Liver (tissue), 9 donors: ENCODE results near the gene CPA5. TPM values are rescaled to one million over a fixed set of nuclear protein-coding genes. Genes with fewer than 3 reads are reported as not detected.

Experiments
- DNase-seq: peaks from one replicate; pipeline ENCODE4 v3.0.0-alpha.2; 2017; ENCODE audit warnings: low spot score
- H3K27ac ChIP-seq, 2 donors: one replicate each; pipeline ENCODE4 v1.7.0; 2013; ENCODE audit warnings: inconsistent platforms in 2 of 2, low read length in 2 of 2, control low read depth in 1 of 2, low read depth in 1 of 2, mild to moderate bottlenecking in 1 of 2
- H3K27me3 ChIP-seq, 4 donors: one replicate each; pipeline versions ENCODE4 v1.6.1 to v1.7.0; 2013; ENCODE audit warnings: low read length in 3 of 4, inconsistent platforms in 1 of 4, mild to moderate bottlenecking in 1 of 4, moderate library complexity in 1 of 4; ENCODE audit not compliant: control insufficient read depth in 4 of 4, insufficient read depth in 4 of 4
- H3K36me3 ChIP-seq, 4 donors: one replicate each; pipeline versions ENCODE4 v1.6.1 to v1.7.0; 2013; ENCODE audit warnings: low read length in 3 of 4, mild to moderate bottlenecking in 3 of 4, low read depth in 1 of 4, moderate library complexity in 1 of 4; ENCODE audit not compliant: control insufficient read depth in 4 of 4, insufficient read depth in 3 of 4
- H3K4me1 ChIP-seq, 4 donors: one replicate each; pipeline versions ENCODE4 v1.6.1 to v1.7.0; 2013; ENCODE audit warnings: low read length in 3 of 4, mild to moderate bottlenecking in 3 of 4, moderate library complexity in 1 of 4; ENCODE audit not compliant: control insufficient read depth in 4 of 4, insufficient read depth in 4 of 4
- H3K4me3 ChIP-seq, 3 donors: one replicate each; pipeline versions ENCODE4 v1.6.1 to v1.7.0; 2013; ENCODE audit warnings: low read length in 3 of 3, control low read depth in 1 of 3, low read depth in 1 of 3, mild to moderate bottlenecking in 1 of 3
- H3K9ac ChIP-seq, 2 donors: one replicate each; pipeline ENCODE4 v1.7.0; 2013; ENCODE audit warnings: low read length in 2 of 2, mild to moderate bottlenecking in 2 of 2, moderate library complexity in 2 of 2, control low read depth in 1 of 2, low read depth in 1 of 2
- H3K9me3 ChIP-seq, 4 donors: one replicate each; pipeline versions ENCODE4 v1.6.1 to v1.7.0; 2013; ENCODE audit warnings: low read length in 3 of 4; ENCODE audit not compliant: control insufficient read depth in 4 of 4
- ATF3 ChIP-seq: IDR thresholded peaks from 2 replicates; pipeline ENCODE4 v1.6.1; 2016; ENCODE audit warnings: antibody characterized with exemption
- CTCF ChIP-seq: fragments of 150-350 bp; IDR thresholded peaks from 2 replicates; pipeline ENCODE4 v1.5.1; 2017; ENCODE audit warnings: improper control_type of control experiment, low read depth, low read length; ENCODE audit not compliant: missing input control
- EGR1 ChIP-seq, 2 donors: IDR thresholded peaks; 2 replicates each; pipeline ENCODE4 v1.6.1; 2016 to 2018; ENCODE audit warnings: antibody characterized with exemption in 2 of 2, low read depth in 2 of 2
- FOXA1 ChIP-seq: IDR thresholded peaks from 2 replicates; pipeline ENCODE4 v1.6.1; 2016; ENCODE audit warnings: antibody characterized with exemption
- FOXA2 ChIP-seq: IDR thresholded peaks from 2 replicates; pipeline ENCODE4 v1.6.1; 2016; ENCODE audit warnings: antibody characterized with exemption
- GABPA ChIP-seq, 2 donors: IDR thresholded peaks in 1 of 2; conservative IDR thresholded peaks in 1 of 2; 2 replicates each; pipeline ENCODE4 v1.6.1; 2016; ENCODE audit warnings: antibody characterized with exemption in 2 of 2, mild to moderate bottlenecking in 1 of 2, moderate library complexity in 1 of 2
- HNF4A ChIP-seq, 2 donors: conservative IDR thresholded peaks; 2 replicates each; pipeline ENCODE4 v1.6.1; 2016; ENCODE audit warnings: antibody characterized with exemption in 2 of 2, mild to moderate bottlenecking in 2 of 2
- HNF4G ChIP-seq: IDR thresholded peaks from 2 replicates; pipeline ENCODE4 v1.6.1; 2016; ENCODE audit warnings: antibody characterized with exemption
- JUND ChIP-seq, 2 donors: IDR thresholded peaks; 2 replicates each; pipeline ENCODE4 v1.6.1; 2016; ENCODE audit warnings: antibody characterized with exemption in 2 of 2
- MAX ChIP-seq: IDR thresholded peaks from 2 replicates; pipeline ENCODE4 v1.6.1; 2016; ENCODE audit warnings: antibody characterized with exemption
- RAD21 ChIP-seq, 2 donors: IDR thresholded peaks; 2 replicates each; pipeline ENCODE4 v1.6.1; 2016; ENCODE audit warnings: antibody characterized with exemption in 2 of 2, mild to moderate bottlenecking in 2 of 2
- RXRA ChIP-seq, 2 donors: IDR thresholded peaks; 2 replicates each; pipeline ENCODE4 v1.6.1; 2017 to 2018; ENCODE audit warnings: antibody characterized with exemption in 2 of 2, mild to moderate bottlenecking in 1 of 2
- SP1 ChIP-seq: IDR thresholded peaks from 2 replicates; pipeline ENCODE4 v1.6.1; 2018; ENCODE audit warnings: antibody characterized with exemption, mild to moderate bottlenecking
- TAF1 ChIP-seq: conservative IDR thresholded peaks from 2 replicates; pipeline ENCODE4 v1.6.1; 2016; ENCODE audit warnings: antibody characterized with exemption, mild to moderate bottlenecking
- YY1 ChIP-seq: IDR thresholded peaks from 2 replicates; pipeline ENCODE4 v1.6.1; 2016; ENCODE audit warnings: antibody characterized with exemption, mild to moderate bottlenecking
- WGBS: extraction: QIAGEN DNeasy Blood & Tissue Kit; methylation state at CpG from one replicate; pipeline ENCODE4 v1.1.7; 2013; 5-methylcytosine and 5-hydroxymethylcytosine counted together
- polyA plus RNA-seq, 2 donors: library from polyadenylated mRNA; stranded (reverse) in 1 of 2; unstranded in 1 of 2; fragments of 200-250 nt in 1 of 2; fragments of >200 nt in 1 of 2; fragmentation: Nextera tagmentation in 1 of 2; extraction: Ambion mirVana in 1 of 2; gene quantifications; one replicate each; pipeline versions ENCODE4 v1.2.1 to v1.2.3, GENCODE V29; 2013 to 2015
- total RNA-seq, 2 donors: library from RNA; depleted of rRNA; stranded (reverse); fragments of >200 nt; gene quantifications; one replicate each; pipeline ENCODE4 v1.2.3, GENCODE V29; 2014
- TF ChIP-seq, protein P1 (sequence below): IDR thresholded peaks from 2 replicates; pipeline ENCODE4 v1.6.1; 2016; ENCODE audit warnings: antibody characterized with exemption, mild to moderate bottlenecking
- TF ChIP-seq, protein P2 (sequence below): IDR thresholded peaks from 2 replicates; pipeline ENCODE4 v1.6.1; 2016; ENCODE audit warnings: antibody characterized with exemption
- donor health status: healthy.
- donor health status: healthy.
- donor health status: healthy.
- donor health status: healthy.
- donor health status: healthy.

CPA5 gene
- total and polyA plus RNA-seq, 4 donors = 0.33 TPM; not detected in 3

DNA sequence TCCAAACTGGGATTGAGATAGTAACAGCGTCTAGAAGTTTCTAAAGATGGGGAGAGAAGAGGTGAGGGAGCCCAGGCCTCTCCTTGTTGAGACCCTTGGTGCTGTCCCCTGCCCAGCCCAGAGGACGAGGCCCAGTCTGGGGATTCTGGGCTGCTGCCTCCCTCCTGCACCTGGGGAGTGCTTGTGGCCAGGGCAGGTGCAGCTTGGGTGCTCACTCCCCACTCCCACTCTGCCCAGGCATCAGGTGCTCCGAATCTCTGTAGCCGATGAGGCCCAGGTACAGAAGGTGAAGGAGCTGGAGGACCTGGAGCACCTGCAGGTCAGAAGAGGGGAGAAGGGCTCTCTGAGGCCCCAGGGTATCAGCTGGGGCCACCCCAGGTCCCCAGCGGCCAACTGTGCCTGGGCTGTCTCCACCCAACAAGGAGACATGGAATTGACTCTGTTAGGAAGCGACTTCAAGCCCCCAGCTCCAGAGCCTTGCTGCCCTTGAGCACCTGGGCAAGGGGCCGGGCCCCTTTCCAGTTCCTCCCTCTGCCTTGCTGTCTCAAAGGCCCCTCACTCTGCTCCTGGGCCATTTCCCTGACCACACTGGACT is 36.3 kb downstream of the CPA5 start:
- no peaks in the 10 kb centered on the region for H3K36me3 ChIP-seq
- H3K27ac ChIP-seq = no peak overlapping the region
- no peak overlapping the region for H3K9ac ChIP-seq
- 97% methylated on average over 7 of the region's 7 CpGs for WGBS
- TF ChIP-seq JUND (IDR thresholded peaks at IDR 0.05) = no peak
- TF ChIP-seq EGR1 (IDR thresholded peaks at IDR 0.05; ENCODE audit: low read depth in 2 of 2) = no peak
- TF ChIP-seq YY1 = no peak
- TF ChIP-seq TAF1 = no peak
- TF ChIP-seq CTCF = no peak
- no peak for TF ChIP-seq FOXA1
- no peak for TF ChIP-seq FOXA2
- TF ChIP-seq RAD21 (IDR thresholded peaks at IDR 0.05) = no peak
- no peak for TF ChIP-seq ATF3
- no peak for TF ChIP-seq GABPA (IDR thresholded peaks at IDR 0.05 in 1 of 2, conservative IDR thresholded peaks at IDR 0.05 in 1 of 2)
- no peak for TF ChIP-seq HNF4A (conservative IDR thresholded peaks at IDR 0.05)
- TF ChIP-seq, protein P1, sequence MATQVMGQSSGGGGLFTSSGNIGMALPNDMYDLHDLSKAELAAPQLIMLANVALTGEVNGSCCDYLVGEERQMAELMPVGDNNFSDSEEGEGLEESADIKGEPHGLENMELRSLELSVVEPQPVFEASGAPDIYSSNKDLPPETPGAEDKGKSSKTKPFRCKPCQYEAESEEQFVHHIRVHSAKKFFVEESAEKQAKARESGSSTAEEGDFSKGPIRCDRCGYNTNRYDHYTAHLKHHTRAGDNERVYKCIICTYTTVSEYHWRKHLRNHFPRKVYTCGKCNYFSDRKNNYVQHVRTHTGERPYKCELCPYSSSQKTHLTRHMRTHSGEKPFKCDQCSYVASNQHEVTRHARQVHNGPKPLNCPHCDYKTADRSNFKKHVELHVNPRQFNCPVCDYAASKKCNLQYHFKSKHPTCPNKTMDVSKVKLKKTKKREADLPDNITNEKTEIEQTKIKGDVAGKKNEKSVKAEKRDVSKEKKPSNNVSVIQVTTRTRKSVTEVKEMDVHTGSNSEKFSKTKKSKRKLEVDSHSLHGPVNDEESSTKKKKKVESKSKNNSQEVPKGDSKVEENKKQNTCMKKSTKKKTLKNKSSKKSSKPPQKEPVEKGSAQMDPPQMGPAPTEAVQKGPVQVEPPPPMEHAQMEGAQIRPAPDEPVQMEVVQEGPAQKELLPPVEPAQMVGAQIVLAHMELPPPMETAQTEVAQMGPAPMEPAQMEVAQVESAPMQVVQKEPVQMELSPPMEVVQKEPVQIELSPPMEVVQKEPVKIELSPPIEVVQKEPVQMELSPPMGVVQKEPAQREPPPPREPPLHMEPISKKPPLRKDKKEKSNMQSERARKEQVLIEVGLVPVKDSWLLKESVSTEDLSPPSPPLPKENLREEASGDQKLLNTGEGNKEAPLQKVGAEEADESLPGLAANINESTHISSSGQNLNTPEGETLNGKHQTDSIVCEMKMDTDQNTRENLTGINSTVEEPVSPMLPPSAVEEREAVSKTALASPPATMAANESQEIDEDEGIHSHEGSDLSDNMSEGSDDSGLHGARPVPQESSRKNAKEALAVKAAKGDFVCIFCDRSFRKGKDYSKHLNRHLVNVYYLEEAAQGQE = no peak
- no peak for TF ChIP-seq HNF4G
- no peak for DNase-seq
- no peaks in the 10 kb centered on the region for H3K27me3 ChIP-seq
- H3K9me3 ChIP-seq = no peaks in the 10 kb centered on the region
- no peaks in the 10 kb centered on the region for H3K4me1 ChIP-seq
- no peak overlapping the region for H3K4me3 ChIP-seq

DNA sequence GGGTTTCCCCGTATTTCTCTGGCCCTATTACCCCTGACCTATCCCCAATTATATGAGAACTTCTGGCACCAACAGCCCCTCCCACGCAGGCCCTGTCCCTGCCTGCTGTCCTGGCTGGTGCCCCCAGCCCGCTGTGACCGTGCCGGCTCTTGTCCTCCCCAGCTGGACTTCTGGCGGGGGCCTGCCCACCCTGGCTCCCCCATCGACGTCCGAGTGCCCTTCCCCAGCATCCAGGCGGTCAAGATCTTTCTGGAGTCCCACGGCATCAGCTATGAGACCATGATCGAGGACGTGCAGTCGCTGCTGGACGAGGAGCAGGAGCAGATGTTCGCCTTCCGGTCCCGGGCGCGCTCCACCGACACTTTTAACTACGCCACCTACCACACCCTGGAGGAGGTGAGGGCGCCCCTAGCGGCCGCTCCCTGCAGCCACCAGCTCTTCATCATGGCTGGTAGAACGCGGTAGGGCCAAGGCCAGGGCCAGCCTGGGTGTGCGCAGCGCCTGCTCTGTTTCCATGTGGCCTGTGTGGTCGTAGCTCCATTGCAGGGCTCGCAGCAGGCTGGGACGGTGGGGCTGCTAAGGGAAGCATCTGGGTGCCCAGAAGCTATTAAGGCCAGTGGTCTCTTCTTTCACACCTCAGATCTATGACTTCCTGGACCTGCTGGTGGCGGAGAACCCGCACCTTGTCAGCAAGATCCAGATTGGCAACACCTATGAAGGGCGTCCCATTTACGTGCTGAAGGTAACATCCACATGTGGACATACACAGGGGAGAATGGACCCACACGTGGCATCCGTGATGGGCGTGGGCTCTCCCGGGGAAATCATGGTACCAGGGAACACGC is 37.1 kb downstream of the CPA5 start:
- no peak overlapping the region for H3K9ac ChIP-seq
- WGBS = 89% methylated on average over 41 of the region's 41 CpGs
- H3K36me3 ChIP-seq = no peaks in the 10 kb centered on the region
- TF ChIP-seq HNF4G (no peak), ATF3 (no peak), TAF1 (no peak), JUND (IDR thresholded peaks at IDR 0.05) (no peak), RXRA (IDR thresholded peaks at IDR 0.05) (no peak), FOXA1 (no peak), EGR1 (IDR thresholded peaks at IDR 0.05; ENCODE audit: low read depth in 2 of 2) (no peak), GABPA (IDR thresholded peaks at IDR 0.05 in 1 of 2, conservative IDR thresholded peaks at IDR 0.05 in 1 of 2) (no peak), MAX (no peak), SP1 (no peak)
- TF ChIP-seq, protein P2, sequence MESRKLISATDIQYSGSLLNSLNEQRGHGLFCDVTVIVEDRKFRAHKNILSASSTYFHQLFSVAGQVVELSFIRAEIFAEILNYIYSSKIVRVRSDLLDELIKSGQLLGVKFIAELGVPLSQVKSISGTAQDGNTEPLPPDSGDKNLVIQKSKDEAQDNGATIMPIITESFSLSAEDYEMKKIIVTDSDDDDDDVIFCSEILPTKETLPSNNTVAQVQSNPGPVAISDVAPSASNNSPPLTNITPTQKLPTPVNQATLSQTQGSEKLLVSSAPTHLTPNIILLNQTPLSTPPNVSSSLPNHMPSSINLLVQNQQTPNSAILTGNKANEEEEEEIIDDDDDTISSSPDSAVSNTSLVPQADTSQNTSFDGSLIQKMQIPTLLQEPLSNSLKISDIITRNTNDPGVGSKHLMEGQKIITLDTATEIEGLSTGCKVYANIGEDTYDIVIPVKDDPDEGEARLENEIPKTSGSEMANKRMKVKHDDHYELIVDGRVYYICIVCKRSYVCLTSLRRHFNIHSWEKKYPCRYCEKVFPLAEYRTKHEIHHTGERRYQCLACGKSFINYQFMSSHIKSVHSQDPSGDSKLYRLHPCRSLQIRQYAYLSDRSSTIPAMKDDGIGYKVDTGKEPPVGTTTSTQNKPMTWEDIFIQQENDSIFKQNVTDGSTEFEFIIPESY = no peak
- TF ChIP-seq, protein P1 = no peak
- H3K4me3 ChIP-seq = no peak overlapping the region
- DNase-seq = no peak
- H3K9me3 ChIP-seq = no peaks in the 10 kb centered on the region
- H3K4me1 ChIP-seq = no peaks in the 10 kb centered on the region
- no peak overlapping the region for H3K27ac ChIP-seq
- H3K27me3 ChIP-seq = no peaks in the 10 kb centered on the region
